GM12878 (cell line): ENCODE measurements around the gene ADAP1.

Experiments
- HDAC6 ChIP-seq: fragments of 200-600 bp; sonication (generic); IDR thresholded peaks from one replicate; pipeline ENCODE4 v1.8.0; 2017; ENCODE audit warnings: antibody characterized with exemption; ENCODE audit not compliant: unreplicated experiment
- KDM1A ChIP-seq: fragments of 200-600 bp; sonication (generic); IDR thresholded peaks from 2 replicates; pipeline ENCODE4 v1.6.1; 2016; ENCODE audit warnings: borderline replicate concordance
- MYC ChIP-seq: IDR thresholded peaks from 2 replicates; pipeline ENCODE4 v1.6.1; 2011; ENCODE audit warnings: mild to moderate bottlenecking, low read length, moderate library complexity, inconsistent platforms; ENCODE audit not compliant: insufficient read depth, insufficient replicate concordance, insufficient read length, severe bottlenecking
- TF ChIP-seq, protein P1 (sequence below), 3 experiments: IDR thresholded peaks in 2 of 3; conservative IDR thresholded peaks in 1 of 3; 2 replicates each; pipeline ENCODE4 v1.5.1; 2011; ENCODE audit warnings: low read depth in 3 of 3, low read length in 3 of 3, mild to moderate bottlenecking in 3 of 3, control low read depth in 2 of 3, moderate library complexity in 2 of 3, inconsistent platforms in 1 of 3, mixed read lengths in 1 of 3; ENCODE audit not compliant: control insufficient read depth in 2 of 3, insufficient read depth in 1 of 3; ENCODE audit errors: extremely low read depth in 1 of 3

- TF ChIP-seq MYC, result no peak
- no peak for TF ChIP-seq KDM1A
- TF ChIP-seq HDAC6, result no peak
- TF ChIP-seq, protein P1, sequence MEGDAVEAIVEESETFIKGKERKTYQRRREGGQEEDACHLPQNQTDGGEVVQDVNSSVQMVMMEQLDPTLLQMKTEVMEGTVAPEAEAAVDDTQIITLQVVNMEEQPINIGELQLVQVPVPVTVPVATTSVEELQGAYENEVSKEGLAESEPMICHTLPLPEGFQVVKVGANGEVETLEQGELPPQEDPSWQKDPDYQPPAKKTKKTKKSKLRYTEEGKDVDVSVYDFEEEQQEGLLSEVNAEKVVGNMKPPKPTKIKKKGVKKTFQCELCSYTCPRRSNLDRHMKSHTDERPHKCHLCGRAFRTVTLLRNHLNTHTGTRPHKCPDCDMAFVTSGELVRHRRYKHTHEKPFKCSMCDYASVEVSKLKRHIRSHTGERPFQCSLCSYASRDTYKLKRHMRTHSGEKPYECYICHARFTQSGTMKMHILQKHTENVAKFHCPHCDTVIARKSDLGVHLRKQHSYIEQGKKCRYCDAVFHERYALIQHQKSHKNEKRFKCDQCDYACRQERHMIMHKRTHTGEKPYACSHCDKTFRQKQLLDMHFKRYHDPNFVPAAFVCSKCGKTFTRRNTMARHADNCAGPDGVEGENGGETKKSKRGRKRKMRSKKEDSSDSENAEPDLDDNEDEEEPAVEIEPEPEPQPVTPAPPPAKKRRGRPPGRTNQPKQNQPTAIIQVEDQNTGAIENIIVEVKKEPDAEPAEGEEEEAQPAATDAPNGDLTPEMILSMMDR (IDR thresholded peaks at IDR 0.05 in 2 of 3, conservative IDR thresholded peaks at IDR 0.05 in 1 of 3; ENCODE audit: control insufficient read depth in 2 of 3, extremely low read depth in 1 of 3, insufficient read depth in 1 of 3, low read depth in 3 of 3, low read length in 3 of 3), result no peak
Observed at GRCh38 chr7:886626-887487, 67.6 kb downstream of the ADAP1 start.
